ENCODE data around the gene CTDP1. TPM values are rescaled to one million over a fixed set of nuclear protein-coding genes. Genes with fewer than 3 reads are reported as not detected.

The CTDP1 gene
- total and polyA plus RNA-seq, 12 donors = 3.8 to 23.9 (median 15.8) TPM

DNA sequence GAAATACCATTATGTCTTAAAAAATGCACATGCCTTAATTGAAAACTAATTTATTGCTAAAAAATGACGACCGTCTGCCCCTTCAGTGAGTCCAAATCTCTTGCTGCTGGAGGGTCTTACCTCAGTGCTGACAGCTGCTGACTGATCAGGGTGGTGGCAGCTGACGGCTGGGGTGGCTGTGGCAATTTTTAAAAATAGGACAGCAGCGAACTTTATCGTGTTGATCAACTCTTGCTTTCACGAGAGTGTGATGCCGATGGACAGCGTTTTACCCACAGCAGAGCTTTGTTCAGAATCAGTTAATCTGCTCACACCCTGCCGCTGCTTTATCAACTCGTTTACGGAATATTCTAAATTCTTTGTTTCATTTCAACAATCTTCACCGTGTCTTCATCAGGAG, 21.2 kb upstream of the CTDP1 start:
- Histone ChIP-seq H3K36me3 (replicated peaks in 1 of 2) (no peaks in the 10 kb centered on the region), H3K9me3 (replicated peaks in 1 of 3) (no peaks in the 10 kb centered on the region), H3K4me1 (replicated peaks in 1 of 2) (no peaks in the 10 kb centered on the region), H3K27ac (no peak overlapping the region), H3K4me3 (no peak overlapping the region), H3K27me3 (peaks cover 5% of the 10 kb centered on the region)
- no peak for DNase-seq
- intact Hi-C loops (cut with DNase I) = no loop called here
- TF ChIP-seq POLR2A (IDR thresholded peaks at IDR 0.05) = no peak
- TF ChIP-seq, protein P1, sequence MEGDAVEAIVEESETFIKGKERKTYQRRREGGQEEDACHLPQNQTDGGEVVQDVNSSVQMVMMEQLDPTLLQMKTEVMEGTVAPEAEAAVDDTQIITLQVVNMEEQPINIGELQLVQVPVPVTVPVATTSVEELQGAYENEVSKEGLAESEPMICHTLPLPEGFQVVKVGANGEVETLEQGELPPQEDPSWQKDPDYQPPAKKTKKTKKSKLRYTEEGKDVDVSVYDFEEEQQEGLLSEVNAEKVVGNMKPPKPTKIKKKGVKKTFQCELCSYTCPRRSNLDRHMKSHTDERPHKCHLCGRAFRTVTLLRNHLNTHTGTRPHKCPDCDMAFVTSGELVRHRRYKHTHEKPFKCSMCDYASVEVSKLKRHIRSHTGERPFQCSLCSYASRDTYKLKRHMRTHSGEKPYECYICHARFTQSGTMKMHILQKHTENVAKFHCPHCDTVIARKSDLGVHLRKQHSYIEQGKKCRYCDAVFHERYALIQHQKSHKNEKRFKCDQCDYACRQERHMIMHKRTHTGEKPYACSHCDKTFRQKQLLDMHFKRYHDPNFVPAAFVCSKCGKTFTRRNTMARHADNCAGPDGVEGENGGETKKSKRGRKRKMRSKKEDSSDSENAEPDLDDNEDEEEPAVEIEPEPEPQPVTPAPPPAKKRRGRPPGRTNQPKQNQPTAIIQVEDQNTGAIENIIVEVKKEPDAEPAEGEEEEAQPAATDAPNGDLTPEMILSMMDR (IDR thresholded peaks at IDR 0.05) = no peak
- WGBS, 4 donors = 79 to 83% (median 82%) methylated on average over 12 of the region's 12 CpGs

DNA sequence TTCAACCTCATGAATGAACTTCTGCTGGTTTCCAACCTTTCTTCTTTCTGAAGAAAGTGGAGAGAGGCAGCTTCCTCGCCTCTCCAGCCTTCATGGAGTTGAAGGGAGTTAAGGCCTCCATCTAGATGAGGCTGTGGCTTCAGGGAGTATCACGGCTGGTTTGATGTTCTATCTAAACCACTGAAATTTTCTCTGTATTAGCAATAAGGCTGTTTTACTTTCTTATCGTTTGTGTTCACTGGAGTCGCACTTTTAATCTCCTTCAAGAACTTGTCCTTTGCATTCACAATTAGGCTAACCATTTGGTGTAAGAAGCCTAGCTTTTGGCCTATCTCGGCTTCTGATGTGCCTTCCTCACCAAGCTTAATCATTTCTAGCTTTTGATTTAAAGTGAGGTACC, 19.9 kb upstream of the CTDP1 start:
- Histone ChIP-seq H3K4me3 (no peak overlapping the region), H3K9me3 (replicated peaks in 1 of 3) (no peaks in the 10 kb centered on the region), H3K4me1 (replicated peaks in 1 of 2) (no peaks in the 10 kb centered on the region), H3K27ac (no peak overlapping the region), H3K36me3 (replicated peaks in 1 of 2) (no peaks in the 10 kb centered on the region), H3K27me3 (peaks cover 5% of the 10 kb centered on the region)
- TF ChIP-seq POLR2A (IDR thresholded peaks at IDR 0.05) = no peak
- TF ChIP-seq, protein P1 (IDR thresholded peaks at IDR 0.05) = no peak
- WGBS, 4 donors = 75 to 83% (median 79%) methylated on average over 5 of the region's 5 CpGs
- intact Hi-C loops (cut with DNase I) = no loop called here
- DNase-seq = no peak

DNA sequence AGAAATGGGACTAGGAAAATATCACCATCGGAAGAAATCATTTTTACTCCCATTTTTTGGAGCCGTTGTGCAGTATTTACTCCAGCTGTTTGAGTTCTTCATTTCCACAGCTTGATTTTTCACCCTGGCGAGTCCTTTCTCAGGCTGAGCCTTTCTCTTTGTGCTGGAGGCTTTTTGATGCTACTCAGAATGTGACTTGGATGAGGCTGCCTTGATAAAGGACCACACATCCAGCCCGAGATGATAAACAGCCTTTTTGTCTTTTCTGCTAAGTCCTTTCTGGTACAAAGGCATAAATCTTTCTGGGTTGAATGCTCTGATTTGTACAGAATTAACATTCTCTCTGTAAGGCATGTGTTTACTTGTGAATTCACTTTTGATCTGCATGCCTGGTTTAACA, 17.6 kb upstream of the CTDP1 start:
- no peak overlapping the region for H3K4me3 ChIP-seq
- H3K27me3 ChIP-seq = peaks cover 5% of the 10 kb centered on the region
- intact Hi-C loops (cut with DNase I) = no loop called here
- no peaks in the 10 kb centered on the region for H3K36me3 ChIP-seq (replicated peaks in 1 of 2)
- 57 to 64% (median 63%) methylated on average over 4 of the region's 4 CpGs for WGBS, 4 donors
- no peak for DNase-seq
- H3K4me1 ChIP-seq (replicated peaks in 1 of 2) = no peaks in the 10 kb centered on the region
- no peak for TF ChIP-seq POLR2A (IDR thresholded peaks at IDR 0.05)
- TF ChIP-seq, protein P1 (IDR thresholded peaks at IDR 0.05) = no peak
- H3K9me3 ChIP-seq (replicated peaks in 1 of 3) = no peaks in the 10 kb centered on the region
- no peak overlapping the region for H3K27ac ChIP-seq

DNA sequence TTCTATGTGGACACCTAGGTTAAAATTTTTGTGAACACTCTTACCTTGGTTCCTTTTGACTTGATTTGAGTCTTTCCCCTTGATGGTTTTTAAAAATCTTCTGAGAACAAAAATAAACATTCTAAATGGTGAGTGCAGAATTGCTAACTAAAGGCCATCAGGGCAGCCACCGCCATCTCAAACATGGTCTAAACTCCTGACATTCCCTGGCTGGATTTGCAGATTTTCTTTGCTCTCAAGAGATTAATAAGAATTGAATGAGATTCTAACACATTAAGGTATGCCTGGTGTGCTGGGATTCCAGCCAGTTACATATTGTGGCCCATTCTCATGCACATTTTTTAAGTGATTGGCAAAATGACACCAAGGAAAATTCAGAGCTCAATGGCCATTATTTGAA, 17.2 kb upstream of the CTDP1 start:
- 75 to 93% (median 88%) methylated on average over 1 of the region's 1 CpG for WGBS, 4 donors
- intact Hi-C loops (cut with DNase I) = no loop called here
- H3K4me3 ChIP-seq = no peak overlapping the region
- H3K4me1 ChIP-seq (replicated peaks in 1 of 2) = no peaks in the 10 kb centered on the region
- no peak overlapping the region for H3K27ac ChIP-seq
- TF ChIP-seq POLR2A (IDR thresholded peaks at IDR 0.05) = no peak
- TF ChIP-seq, protein P1 (IDR thresholded peaks at IDR 0.05) = no peak
- DNase-seq = no peak
- H3K27me3 ChIP-seq = peaks cover 5% of the 10 kb centered on the region
- H3K9me3 ChIP-seq (replicated peaks in 1 of 3) = no peaks in the 10 kb centered on the region
- H3K36me3 ChIP-seq (replicated peaks in 1 of 2) = no peaks in the 10 kb centered on the region

All from adrenal gland (tissue), 12 donors.